Effector memory CD8-positive, alpha-beta T cell (primary cell): ENCODE results near the gene BAG3.
"Not testable (repeated sequence)": the region's sequence is repeated elsewhere in the genome, so short reads cannot be mapped to it uniquely, and the experiment has no call there.

ENCODE experiments used
- ATAC-seq: fragments of 150-1000 bp; cut with Tn5 transposase; replicated peaks from 2 replicates; pipeline ENCODE4 v1.10.0; 2021; ENCODE audit warnings: mild to moderate bottlenecking, moderate library complexity
- DNase-seq, 3 experiments: peaks; one replicate each; pipeline ENCODE4 v3.0.0; 2021
- H3K27ac Mint-ChIP-seq, 2 donors: one replicate each; pipeline ENCODE4 v1.8.0; 2022; ENCODE audit warnings: mild to moderate bottlenecking in 2 of 2, mixed read lengths in 2 of 2, moderate library complexity in 2 of 2
- H3K27me3 Mint-ChIP-seq, 2 donors: one replicate each; pipeline ENCODE4 v1.8.0; 2022; ENCODE audit warnings: mixed read lengths in 2 of 2
- H3K36me3 Mint-ChIP-seq: one replicate; pipeline ENCODE4 v1.8.0; 2022; ENCODE audit warnings: mild to moderate bottlenecking, moderate library complexity, mixed read lengths; ENCODE audit not compliant: insufficient read depth
- H3K4me1 Mint-ChIP-seq, 2 donors: one replicate each; pipeline ENCODE4 v1.8.0; 2022; ENCODE audit warnings: low read depth in 2 of 2, mixed read lengths in 2 of 2
- H3K4me3 Mint-ChIP-seq, 2 donors: one replicate each; pipeline ENCODE4 v1.8.0; 2022; ENCODE audit warnings: mild to moderate bottlenecking in 2 of 2, mixed read lengths in 2 of 2, moderate library complexity in 2 of 2
- H3K9me3 Mint-ChIP-seq, 2 donors: one replicate each; pipeline ENCODE4 v1.8.0; 2022; ENCODE audit warnings: mixed read lengths in 2 of 2

The BAG3 gene

DNA sequence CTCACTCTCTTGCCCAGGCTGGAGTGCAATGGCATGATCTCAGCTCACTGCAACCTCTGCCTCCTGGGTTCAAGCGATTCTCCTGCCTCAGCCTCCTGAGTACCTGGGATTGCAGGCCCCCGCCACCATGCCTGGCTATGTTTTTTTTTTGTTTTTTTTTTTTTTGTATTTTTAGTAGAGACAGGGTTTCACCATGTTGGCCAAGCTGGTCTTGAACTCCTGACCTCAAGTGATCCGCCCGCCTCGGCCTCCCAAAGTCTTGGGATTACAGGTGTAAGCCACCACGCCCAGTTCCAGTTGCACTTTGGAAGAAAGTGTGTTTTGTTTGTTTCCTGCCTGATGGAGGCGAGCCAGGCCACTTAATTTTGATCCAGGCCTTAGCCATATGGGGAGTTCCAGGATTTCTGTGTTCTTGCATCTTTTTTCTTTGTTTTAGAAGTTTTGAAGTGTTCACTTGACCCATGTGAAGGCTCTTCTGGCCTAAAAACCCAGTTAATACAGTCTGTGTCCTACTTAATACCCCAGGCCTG is 11.0 kb downstream of the BAG3 start:
- ATAC-seq, DNase-seq, H3K27me3 Mint-ChIP-seq, H3K9me3 Mint-ChIP-seq, H3K36me3 Mint-ChIP-seq: not testable (repeated sequence)
- Mint-ChIP-seq H3K4me1 (peaks cover 16 to 31% of the 10 kb centered on the region in 2 donors), H3K4me3 (peak overlapping the region in 1 of 2 donors; percentile 38), H3K27ac (peak overlapping the region; percentile 66 to 92)

DNA sequence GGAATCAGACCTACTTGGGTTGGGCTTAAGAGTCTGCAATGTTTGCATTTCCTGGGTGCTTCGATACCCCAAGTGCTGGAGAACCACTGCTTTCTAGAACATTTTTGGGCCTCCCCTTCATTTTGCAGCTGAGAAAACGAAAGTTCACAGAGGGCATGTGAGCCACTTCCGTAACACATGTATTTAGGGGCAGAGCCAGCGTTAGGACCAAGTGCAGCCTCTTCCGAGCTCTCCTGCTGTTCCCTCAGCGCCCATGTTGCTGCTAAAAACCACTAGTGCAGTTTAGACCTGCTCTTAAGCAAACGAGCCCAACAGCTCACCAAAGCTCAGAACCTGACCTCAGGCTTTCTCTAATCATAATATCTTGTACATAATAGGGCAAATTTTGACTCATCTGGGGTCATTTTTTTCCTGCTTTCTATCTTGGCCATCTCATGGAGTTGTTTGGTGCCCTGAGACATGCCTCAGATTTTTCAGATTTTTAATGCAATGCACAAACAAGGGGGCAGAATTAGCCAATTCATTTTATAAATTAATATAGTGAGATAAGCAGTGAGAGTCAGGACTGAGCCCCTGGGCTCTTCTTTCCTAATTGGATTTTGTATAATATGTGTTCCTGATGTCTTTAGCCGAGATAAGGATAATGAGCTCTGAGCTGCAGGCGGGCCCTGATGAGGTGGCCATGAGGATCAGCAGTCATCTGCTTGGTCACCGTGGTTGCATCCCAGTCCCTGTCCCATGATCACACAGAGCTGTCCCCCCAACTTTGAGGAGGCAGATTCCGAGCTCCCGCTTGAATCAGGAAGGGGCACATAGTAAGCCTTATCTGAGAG is 12.9 kb downstream of the BAG3 start:
- H3K27ac Mint-ChIP-seq, result peak overlapping the region; percentile 92 to 93
- ATAC-seq (peak; percentile 96), DNase-seq (peak; percentile 38 to 44 (median 43))
- no peaks in the 10 kb centered on the region for H3K9me3 Mint-ChIP-seq
- no peaks in the 10 kb centered on the region for H3K27me3 Mint-ChIP-seq
- peaks cover 16 to 28% of the 10 kb centered on the region in 2 donors for H3K4me1 Mint-ChIP-seq
- H3K36me3 Mint-ChIP-seq, result peaks cover 2% of the 10 kb centered on the region
- H3K4me3 Mint-ChIP-seq, result peak overlapping the region; percentile 54 to 64

DNA sequence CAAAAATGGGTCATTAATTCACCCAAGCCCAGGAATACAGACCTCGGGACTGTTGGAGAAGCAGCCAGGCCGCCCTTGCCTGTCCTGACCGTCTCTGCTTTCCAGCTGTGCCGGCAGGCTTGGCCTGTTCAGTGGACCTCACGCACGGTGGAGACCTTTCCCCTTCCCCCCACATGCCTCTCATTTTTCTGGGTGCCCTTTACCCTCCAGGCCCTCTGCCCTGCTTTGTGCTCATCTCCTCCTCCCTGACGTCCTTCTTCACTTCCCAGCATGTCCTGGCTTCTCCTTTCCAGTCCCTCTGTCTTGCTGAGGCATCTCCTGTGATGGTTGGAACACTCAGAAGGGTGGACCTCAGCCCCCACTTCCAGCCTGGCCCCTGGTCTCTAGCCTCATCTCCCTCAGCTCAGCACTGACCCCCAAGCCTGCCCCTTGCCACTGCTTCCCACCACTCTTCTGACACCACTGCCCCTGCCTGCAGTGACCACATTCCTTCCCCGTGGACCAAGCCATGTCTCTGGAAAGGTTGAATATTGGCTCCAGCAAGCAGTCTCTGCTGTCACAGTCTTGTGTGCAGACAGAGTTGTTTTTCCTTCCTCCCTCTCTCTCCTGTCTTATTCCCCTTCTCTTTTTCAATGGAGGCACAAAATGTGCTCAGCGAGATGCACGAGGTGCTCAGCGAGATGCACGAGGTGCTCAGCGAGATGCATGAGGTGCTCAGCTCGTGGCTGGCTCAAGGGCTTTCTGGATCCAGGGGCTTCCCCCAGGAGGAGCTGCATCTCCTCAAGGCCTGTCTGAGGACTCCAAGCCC is 14.9 kb downstream of the BAG3 start:
- peak overlapping the region; percentile 42 to 92 for H3K27ac Mint-ChIP-seq
- no peaks in the 10 kb centered on the region for H3K27me3 Mint-ChIP-seq
- ATAC-seq (no peak), DNase-seq (no peak)
- peaks cover 2% of the 10 kb centered on the region for H3K36me3 Mint-ChIP-seq
- H3K4me3 Mint-ChIP-seq, result peak overlapping the region; percentile 22 to 38
- peaks cover 16 to 28% of the 10 kb centered on the region in 2 donors for H3K4me1 Mint-ChIP-seq
- no peaks in the 10 kb centered on the region for H3K9me3 Mint-ChIP-seq

DNA sequence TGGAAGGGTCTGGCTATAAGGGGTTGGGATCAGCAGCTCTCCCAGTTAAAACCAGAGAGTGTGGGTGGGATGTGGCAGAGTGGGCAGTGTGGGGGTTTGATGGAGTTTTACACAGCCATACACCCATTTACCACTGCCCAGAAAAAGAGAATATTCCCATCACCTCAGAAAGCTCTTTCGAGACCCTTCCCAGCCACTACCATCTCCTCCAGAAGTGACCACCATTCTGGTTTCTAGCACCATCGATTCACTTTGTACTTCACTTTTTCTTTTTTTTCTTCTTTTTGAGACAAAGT is 15.5 kb downstream of the BAG3 start:
- ATAC-seq (no peak), DNase-seq (no peak)
- Mint-ChIP-seq H3K4me1 (peaks cover 16 to 28% of the 10 kb centered on the region in 2 donors), H3K27me3 (no peaks in the 10 kb centered on the region), H3K9me3 (no peaks in the 10 kb centered on the region), H3K4me3 (no peak overlapping the region), H3K36me3 (peaks cover 6% of the 10 kb centered on the region), H3K27ac (peak overlapping the region; percentile 69 to 92)

DNA sequence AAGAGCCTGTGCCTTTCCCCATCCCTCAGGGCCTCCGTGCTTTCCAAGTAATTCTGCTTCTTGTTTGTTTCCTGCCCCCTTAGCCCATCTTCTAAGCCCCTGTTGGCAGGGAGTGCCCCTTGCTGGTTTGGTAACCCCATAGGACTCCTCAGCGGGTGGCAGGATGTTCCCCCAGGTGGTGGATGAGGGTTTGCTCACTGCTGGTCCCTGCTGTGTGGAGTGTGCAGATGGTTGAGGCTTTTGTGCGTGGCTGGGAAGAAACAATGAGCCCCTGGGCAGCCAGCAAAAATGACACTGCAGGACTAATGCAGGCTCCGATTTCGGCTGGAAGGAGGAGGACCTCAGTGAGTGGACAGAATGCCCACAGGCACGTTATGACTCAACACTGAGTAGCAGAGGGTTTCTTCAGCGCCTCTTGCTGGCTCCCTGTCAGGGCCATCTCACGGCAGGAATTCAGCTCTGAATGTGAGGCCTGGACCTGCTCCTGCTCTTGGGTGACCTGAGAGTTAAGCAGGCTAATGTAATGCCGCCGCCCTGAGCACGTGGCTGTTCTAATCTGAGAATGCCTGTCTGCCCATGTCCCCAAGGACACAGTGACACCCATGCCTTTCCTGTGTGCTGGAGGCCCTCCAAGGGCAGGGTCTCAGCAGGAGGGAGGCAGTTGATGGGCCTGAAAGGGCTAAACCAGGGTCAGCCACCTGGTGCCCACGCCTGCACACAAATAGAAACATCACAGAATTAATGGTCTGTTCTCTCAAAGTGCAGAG is 16.6 kb downstream of the BAG3 start:
- peaks cover 16 to 23% of the 10 kb centered on the region in 2 donors for H3K4me1 Mint-ChIP-seq
- ATAC-seq (no peak), DNase-seq (no peak)
- H3K27ac Mint-ChIP-seq, result peak overlapping the region in 1 of 2 donors; percentile 75
- no peak overlapping the region for H3K4me3 Mint-ChIP-seq
- H3K27me3 Mint-ChIP-seq, result no peaks in the 10 kb centered on the region
- peaks cover 16% of the 10 kb centered on the region for H3K36me3 Mint-ChIP-seq
- H3K9me3 Mint-ChIP-seq, result no peaks in the 10 kb centered on the region

DNA sequence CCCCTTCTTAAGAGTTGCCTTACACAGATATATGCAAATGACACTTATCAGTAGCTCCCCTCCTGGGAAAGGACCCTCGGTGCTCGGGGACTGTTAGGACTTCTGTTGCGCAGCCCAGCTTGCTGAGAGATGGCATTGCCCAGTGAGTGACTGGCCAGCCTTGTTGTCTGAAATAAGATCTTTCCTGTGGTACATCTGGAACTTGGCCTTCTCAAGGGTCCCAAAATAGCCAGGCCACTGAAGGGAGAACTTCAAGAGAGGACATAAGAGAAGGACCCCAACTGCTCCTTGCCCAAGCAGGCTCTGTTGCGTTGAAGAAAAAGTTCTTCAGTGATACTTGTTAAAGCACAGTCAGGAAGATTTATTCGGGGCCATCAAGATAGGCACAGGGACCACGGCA is 17.3 kb downstream of the BAG3 start:
- DNase-seq (no peak), ATAC-seq (no peak)
- Mint-ChIP-seq H3K4me3 (no peak overlapping the region), H3K27me3 (no peaks in the 10 kb centered on the region), H3K9me3 (no peaks in the 10 kb centered on the region), H3K27ac (peak overlapping the region in 1 of 2 donors; percentile 75), H3K36me3 (peaks cover 22% of the 10 kb centered on the region), H3K4me1 (peaks cover 11 to 21% of the 10 kb centered on the region in 2 donors)

DNA sequence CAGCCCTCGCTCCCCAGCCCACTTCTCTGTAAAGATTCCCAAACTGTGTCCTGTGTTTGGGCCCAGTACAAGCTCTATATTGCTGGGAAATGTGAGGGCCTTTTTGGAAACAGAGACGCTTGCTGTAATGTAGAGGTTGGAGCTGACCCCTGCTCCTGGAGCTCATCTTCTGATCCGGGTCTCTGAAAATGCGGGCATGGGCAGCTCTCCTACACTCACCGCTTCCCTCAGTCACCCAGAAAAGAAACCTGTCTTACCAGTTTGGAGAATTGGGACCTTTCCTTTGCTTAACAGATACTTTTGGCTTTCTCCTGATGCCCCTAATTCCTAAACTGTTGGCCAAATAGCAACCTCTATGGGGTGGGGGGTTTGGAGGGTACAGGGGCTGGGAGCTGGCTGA is 18.2 kb downstream of the BAG3 start:
- H3K4me1 Mint-ChIP-seq, result peaks cover 2 to 12% of the 10 kb centered on the region in 2 donors
- ATAC-seq (no peak), DNase-seq (no peak)
- H3K27ac Mint-ChIP-seq, result peak overlapping the region in 1 of 2 donors; percentile 75
- H3K27me3 Mint-ChIP-seq, result no peaks in the 10 kb centered on the region
- H3K36me3 Mint-ChIP-seq, result peaks cover 26% of the 10 kb centered on the region
- no peak overlapping the region for H3K4me3 Mint-ChIP-seq
- no peaks in the 10 kb centered on the region for H3K9me3 Mint-ChIP-seq

DNA sequence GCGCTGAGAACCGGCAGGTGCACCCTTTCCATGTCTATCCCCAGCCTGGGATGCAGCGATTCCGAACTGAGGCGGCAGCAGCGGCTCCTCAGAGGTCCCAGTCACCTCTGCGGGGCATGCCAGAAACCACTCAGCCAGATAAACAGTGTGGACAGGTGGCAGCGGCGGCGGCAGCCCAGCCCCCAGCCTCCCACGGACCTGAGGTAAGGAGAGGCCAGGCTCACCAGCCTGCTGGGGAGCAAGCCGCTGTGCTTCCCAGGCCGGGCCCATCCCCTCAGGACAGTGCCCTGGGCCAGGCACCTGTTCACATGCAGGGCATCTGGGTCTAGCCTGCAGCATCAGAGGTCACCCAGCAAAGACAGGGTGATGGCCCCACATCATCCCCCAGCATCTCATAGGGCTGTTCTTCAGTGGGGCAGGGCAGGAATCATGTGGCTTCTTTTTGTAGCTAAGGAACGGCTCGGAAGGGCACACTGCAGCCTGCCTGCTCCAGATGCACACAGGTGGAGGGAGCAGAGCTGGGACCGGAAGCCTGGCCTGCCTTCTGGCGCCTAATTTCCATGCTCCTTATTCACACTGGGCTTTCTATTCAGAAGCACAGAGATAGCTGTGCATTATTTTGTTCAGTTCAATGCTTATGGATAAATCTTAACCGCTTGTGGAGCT is 18.9 kb downstream of the BAG3 start:
- H3K36me3 Mint-ChIP-seq, result peaks cover 26% of the 10 kb centered on the region
- H3K27me3 Mint-ChIP-seq, result no peaks in the 10 kb centered on the region
- peaks cover 0 to 7% of the 10 kb centered on the region in 2 donors for H3K4me1 Mint-ChIP-seq
- DNase-seq, result no peak
- ATAC-seq, result no peak
- no peak overlapping the region for H3K4me3 Mint-ChIP-seq
- H3K27ac Mint-ChIP-seq, result no peak overlapping the region
- H3K9me3 Mint-ChIP-seq, result no peaks in the 10 kb centered on the region

DNA sequence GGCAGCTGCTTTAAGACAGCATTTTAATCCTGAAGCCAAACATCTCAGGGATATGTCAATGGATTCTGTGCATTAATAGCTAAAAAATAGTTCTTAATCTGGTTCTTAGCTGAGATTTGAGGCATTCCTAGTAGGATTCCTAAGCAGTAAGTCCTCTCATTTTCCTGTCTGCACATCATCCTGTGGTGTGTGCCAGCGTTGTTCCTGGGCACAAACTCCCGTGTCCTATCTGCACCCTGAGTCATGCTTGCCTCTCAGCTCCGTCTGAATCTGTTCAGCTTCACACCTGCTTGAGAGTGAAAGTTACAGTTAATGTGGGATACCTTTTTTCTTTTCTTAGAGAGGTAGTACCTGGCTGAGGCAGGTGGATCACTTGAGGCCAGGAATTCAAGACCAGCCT is 19.5 kb downstream of the BAG3 start:
- no peak overlapping the region for H3K4me3 Mint-ChIP-seq
- peaks cover 26% of the 10 kb centered on the region for H3K36me3 Mint-ChIP-seq
- ATAC-seq (no peak), DNase-seq (no peak)
- no peak overlapping the region for H3K27ac Mint-ChIP-seq
- H3K27me3 Mint-ChIP-seq, result no peaks in the 10 kb centered on the region
- peaks cover 0 to 6% of the 10 kb centered on the region in 2 donors for H3K4me1 Mint-ChIP-seq
- H3K9me3 Mint-ChIP-seq, result no peaks in the 10 kb centered on the region

DNA sequence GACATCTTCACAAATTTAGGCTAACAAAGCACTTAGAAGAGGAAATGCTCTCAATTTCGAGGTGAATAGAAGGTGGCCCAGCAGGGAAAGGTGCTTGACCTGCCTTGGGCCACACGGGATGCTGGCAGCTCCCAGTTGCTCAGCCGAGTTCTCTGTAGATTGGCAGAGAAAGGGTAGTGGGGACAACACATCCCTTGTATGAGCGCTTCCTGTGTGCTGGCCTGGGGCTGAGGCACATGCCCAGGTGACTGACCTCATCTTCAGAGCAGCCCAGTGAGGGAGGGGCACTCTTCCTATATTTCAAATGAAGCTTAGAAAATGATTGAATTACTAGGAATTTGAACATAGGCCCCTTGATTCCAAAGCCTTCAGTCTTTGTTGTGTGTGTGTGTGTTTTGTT is 20.2 kb downstream of the BAG3 start:
- Mint-ChIP-seq H3K4me1 (peaks cover 0 to 2% of the 10 kb centered on the region in 2 donors), H3K27me3 (no peaks in the 10 kb centered on the region), H3K4me3 (no peak overlapping the region), H3K9me3 (no peaks in the 10 kb centered on the region), H3K36me3 (peaks cover 25% of the 10 kb centered on the region), H3K27ac (no peak overlapping the region)
- DNase-seq (no peak), ATAC-seq (no peak)

DNA sequence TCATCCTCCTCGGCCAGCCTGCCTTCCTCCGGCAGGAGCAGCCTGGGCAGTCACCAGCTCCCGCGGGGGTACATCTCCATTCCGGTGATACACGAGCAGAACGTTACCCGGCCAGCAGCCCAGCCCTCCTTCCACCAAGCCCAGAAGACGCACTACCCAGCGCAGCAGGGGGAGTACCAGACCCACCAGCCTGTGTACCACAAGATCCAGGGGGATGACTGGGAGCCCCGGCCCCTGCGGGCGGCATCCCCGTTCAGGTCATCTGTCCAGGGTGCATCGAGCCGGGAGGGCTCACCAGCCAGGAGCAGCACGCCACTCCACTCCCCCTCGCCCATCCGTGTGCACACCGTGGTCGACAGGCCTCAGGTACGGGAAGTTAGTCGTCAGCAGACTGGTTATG is 21.1 kb downstream of the BAG3 start:
- Mint-ChIP-seq H3K27ac (peak overlapping the region; percentile 6 to 75), H3K9me3 (no peaks in the 10 kb centered on the region), H3K36me3 (peaks cover 34% of the 10 kb centered on the region), H3K4me3 (no peak overlapping the region), H3K4me1 (peaks cover 0 to 2% of the 10 kb centered on the region in 2 donors), H3K27me3 (no peaks in the 10 kb centered on the region)
- ATAC-seq (no peak), DNase-seq (no peak)

DNA sequence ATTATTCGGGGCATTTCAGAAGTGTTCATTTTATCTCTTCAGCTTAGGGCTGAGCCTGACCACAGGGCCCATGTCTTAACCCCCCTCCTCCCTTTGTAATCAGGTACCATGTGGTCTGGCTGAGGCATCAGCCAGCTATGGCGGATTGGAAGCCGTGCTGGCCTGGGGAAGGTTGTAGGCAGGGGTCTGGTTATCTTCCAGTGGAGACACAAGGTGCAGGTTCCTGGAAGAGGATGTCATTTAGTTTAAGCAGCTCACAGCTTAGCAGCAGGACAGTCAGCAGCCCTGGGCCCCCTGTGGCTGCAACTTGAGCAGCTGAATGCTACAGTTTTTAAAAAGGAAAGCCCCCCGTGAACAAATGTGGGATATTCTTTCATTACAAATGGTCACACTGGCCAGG is 22.1 kb downstream of the BAG3 start:
- Mint-ChIP-seq H3K4me1 (peaks cover 0 to 2% of the 10 kb centered on the region in 2 donors), H3K27ac (peak overlapping the region in 1 of 2 donors; percentile 75), H3K4me3 (no peak overlapping the region), H3K36me3 (peaks cover 39% of the 10 kb centered on the region), H3K9me3 (no peaks in the 10 kb centered on the region), H3K27me3 (no peaks in the 10 kb centered on the region)
- ATAC-seq (no peak), DNase-seq (no peak)
